ENCODE data around the gene ACTR6.

The ACTR6 gene

DNA sequence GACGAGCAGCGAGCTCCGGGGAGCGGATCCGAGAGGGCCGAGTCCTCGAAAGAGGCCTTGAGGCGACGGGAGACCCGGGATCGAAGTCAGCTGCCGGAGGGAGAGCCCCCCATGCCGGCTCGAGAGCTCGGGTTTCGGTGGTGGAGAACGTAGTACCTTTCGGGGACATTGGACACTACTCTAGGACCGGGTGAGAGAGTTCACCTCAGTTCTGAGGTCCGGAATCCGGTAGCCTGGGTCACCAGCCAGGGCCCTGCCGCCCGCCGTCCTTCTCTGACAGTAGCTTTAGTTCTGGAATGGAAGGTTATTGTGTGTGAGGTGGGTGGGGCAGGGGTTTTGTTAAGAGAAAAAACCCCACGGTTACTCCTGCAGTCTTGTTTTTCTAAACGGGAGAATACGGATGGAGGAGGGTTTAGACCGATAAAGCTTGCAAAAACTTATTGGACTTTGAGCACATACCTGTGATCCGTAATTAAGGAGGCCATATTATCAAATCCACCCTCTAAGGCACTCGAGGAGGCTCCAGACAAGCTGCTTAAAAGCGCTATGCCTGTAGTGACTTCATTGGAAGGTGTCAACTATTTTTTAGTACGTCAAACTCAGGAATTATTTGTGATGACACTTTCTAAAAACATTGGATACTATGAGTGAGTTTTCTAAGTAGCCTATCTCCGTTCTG is 67.1 kb downstream of the ACTR6 start:
- DNase-seq = no peak

- no peak for DNase-seq
These were observed 68.4 kb downstream of the ACTR6 start for GRCh38 chr12:100268835-100269564.

DNA sequence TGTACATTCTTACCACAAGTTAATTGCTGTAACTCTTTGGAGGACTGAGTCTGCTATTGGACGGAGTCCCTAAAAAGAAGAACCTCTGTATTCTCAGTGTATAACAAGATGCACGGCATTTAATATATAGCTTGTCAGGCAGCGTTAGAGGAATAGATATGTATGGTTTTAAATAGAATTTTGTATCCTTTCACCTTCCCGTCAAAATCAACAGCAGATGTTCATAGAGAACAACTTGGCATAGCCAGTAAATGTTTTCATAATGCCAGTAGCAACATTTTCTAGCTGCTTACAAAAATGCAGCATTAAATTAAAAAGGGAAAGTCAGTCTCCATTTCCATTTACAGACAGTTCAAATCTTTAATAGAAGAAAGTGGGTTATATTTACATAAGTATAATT is 73.2 kb downstream of the ACTR6 start:
- DNase-seq = no peak
